Lower lobe of right lung (tissue), 2 donors: ENCODE data around the gene NINL. TPM values are rescaled to one million over a fixed set of nuclear protein-coding genes. Genes with fewer than 3 reads are reported as not detected.

Experiments
- ATAC-seq, 2 donors: fragments of 200-7000 bp; cut with Tn5 transposase; one replicate each; pipeline ENCODE4 v1.9.1; 2020 to 2022; ENCODE audit warnings: mild to moderate bottlenecking in 2 of 2, moderate library complexity in 2 of 2
- DNase-seq: peaks from one replicate; pipeline ENCODE4 v3.0.0-alpha.2; 2020
- H3K27ac ChIP-seq: fragments of 200-600 bp; one replicate; pipeline ENCODE4 v1.8.0; 2022
- H3K27me3 ChIP-seq: fragments of 200-600 bp; one replicate; pipeline ENCODE4 v1.8.0; 2022; ENCODE audit warnings: low read depth
- H3K36me3 ChIP-seq: fragments of 200-600 bp; one replicate; pipeline ENCODE4 v1.8.0; 2022; ENCODE audit warnings: mild to moderate bottlenecking
- H3K4me1 ChIP-seq: fragments of 200-600 bp; one replicate; pipeline ENCODE4 v1.8.0; 2022
- H3K4me3 ChIP-seq: fragments of 200-600 bp; one replicate; pipeline ENCODE4 v1.8.0; 2022; ENCODE audit warnings: mild to moderate bottlenecking
- H3K9me3 ChIP-seq: fragments of 200-600 bp; one replicate; pipeline ENCODE4 v1.8.0; 2022
- intact Hi-C: fragments of 100-400 bp; cut with DNase I; formaldehyde crosslinking; loops from one replicate; pipeline ENCODE4 v1.11.0; 2022
- total RNA-seq: library from RNA; stranded (reverse); fragmentation: NEBNext Ultra II Directional; extraction: Animal tissue kit (Norgen Biotek cat#: 25700); gene quantifications from one replicate; pipeline ENCODE4 v1.2.1, GENCODE V29; 2021
- TF ChIP-seq, protein P1 (sequence below): fragments of 200-600 bp; IDR thresholded peaks from one replicate; pipeline ENCODE4 v1.8.0; 2022; ENCODE audit warnings: antibody characterized with exemption, mild to moderate bottlenecking
- donor health status: DM: no; HTN: yes; CAD: no; lungs with severe emphysema.

Gene NINL
- total RNA-seq, 1 donor from 2014 or later: 10.7 TPM

DNA sequence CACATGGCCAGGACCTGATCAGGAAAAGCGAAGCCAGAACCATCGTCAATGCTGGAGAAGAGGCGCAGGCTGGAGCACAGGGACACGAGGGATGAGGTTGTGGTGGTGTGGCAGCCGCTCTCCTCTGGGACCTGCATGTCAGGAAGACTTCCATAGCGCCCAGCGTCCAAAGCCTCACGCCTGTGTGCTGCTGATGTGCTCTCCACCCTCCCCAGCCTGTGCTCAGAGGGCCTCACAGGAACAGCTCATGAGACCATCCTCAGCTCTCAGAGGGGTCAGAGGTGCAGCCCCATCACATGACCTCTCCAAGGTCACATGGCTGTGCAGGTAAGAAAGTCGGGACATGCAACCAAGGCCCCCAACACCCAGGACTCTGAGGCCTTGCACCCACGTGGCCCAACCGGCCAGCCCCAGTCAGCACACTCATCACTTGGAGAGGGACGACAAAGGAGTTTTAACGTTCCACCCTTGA, 84.4 kb downstream of the NINL start:
- intact Hi-C loops: no loop called here
- H3K36me3 ChIP-seq: peaks cover 4% of the 10 kb centered on the region
- H3K9me3 ChIP-seq: no peaks in the 10 kb centered on the region

DNA sequence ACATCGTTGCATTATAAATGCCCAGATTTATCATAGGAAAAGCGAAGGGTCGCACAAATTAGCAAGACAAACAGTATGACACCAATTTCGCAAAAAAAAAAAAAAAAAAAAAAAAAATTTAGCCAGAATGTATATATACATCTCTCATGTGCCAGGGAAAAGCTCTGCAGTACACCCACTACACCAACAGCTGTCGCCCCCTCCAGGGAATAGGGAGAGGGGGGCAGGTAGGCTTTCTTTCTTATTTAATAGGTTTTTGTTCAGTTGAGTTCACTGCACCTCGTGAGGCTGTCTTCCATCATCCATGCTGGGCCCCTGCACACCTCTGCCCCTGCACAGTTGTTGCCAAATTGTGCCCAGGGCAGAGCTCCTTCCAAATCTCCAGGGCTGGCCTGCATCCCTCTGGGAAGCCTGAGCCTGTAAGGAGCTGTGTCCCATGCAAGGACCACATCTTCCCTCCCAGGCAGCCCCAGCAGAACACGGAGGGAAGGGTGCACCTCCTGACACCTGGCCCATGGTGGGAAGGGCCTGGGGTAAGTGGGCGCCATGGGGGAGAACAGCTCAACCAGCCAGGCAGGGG, 85.4 kb downstream of the NINL start:
- TF ChIP-seq, protein P1, sequence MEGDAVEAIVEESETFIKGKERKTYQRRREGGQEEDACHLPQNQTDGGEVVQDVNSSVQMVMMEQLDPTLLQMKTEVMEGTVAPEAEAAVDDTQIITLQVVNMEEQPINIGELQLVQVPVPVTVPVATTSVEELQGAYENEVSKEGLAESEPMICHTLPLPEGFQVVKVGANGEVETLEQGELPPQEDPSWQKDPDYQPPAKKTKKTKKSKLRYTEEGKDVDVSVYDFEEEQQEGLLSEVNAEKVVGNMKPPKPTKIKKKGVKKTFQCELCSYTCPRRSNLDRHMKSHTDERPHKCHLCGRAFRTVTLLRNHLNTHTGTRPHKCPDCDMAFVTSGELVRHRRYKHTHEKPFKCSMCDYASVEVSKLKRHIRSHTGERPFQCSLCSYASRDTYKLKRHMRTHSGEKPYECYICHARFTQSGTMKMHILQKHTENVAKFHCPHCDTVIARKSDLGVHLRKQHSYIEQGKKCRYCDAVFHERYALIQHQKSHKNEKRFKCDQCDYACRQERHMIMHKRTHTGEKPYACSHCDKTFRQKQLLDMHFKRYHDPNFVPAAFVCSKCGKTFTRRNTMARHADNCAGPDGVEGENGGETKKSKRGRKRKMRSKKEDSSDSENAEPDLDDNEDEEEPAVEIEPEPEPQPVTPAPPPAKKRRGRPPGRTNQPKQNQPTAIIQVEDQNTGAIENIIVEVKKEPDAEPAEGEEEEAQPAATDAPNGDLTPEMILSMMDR: no peak
- intact Hi-C loops: no loop called here
- no peak for ATAC-seq
- H3K9me3 ChIP-seq: no peaks in the 10 kb centered on the region
- no peaks in the 10 kb centered on the region for H3K4me1 ChIP-seq
- no peaks in the 10 kb centered on the region for H3K27me3 ChIP-seq
- no peak overlapping the region for H3K4me3 ChIP-seq
- peaks cover 4% of the 10 kb centered on the region for H3K36me3 ChIP-seq
- DNase-seq: no peak
- no peak overlapping the region for H3K27ac ChIP-seq

More for the DNA sequence above, 84.4 kb downstream of the NINL start:
- Histone ChIP-seq H3K4me1 (no peaks in the 10 kb centered on the region), H3K27me3 (no peaks in the 10 kb centered on the region), H3K4me3 (no peak overlapping the region), H3K27ac (no peak overlapping the region)
- ATAC-seq (no peak), DNase-seq (no peak)
- TF ChIP-seq, protein P1: no peak

DNA sequence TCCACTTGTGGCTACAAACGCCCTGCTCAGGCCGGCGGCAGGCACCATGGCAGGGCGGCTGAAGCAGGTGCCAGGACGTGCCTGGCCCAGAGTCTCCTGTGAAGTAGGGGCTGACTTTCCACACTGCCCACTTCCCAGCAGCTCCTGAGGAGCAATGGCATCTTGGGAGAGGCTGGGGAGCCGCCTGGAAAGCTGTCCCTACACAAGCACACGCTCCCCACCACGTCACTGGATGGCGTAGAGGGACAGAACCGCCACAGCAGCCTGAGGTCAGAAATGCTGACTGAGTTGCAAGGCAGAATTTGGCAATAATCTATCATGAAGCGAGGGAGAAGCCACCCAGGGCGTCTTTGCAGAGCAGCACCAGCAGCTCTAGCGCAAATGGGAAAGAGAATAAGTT, 86.3 kb downstream of the NINL start:
- no peak for DNase-seq
- TF ChIP-seq, protein P1: no peak
- Histone ChIP-seq H3K4me1 (no peaks in the 10 kb centered on the region), H3K36me3 (peaks cover 4% of the 10 kb centered on the region), H3K9me3 (no peaks in the 10 kb centered on the region), H3K4me3 (no peak overlapping the region), H3K27ac (no peak overlapping the region), H3K27me3 (no peaks in the 10 kb centered on the region)
- no peak for ATAC-seq
- intact Hi-C loops: no loop called here

DNA sequence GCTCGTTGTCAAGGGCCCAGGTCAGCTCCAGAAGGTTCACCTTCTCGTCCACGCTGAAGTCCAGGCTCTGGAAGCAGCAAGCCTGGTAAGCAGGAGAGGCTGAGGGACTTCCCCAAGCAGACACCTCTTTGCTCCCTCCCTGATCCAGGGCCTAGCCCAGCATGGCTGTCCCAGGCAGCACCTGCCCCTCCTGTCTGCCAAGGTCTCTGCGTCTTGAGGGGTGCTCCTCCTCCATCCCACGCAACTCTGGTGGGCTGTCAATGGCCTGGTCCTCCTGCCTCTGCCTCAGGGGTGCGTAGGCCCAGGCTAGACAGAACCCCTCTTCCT, 87.1 kb downstream of the NINL start:
- DNase-seq: no peak
- Histone ChIP-seq H3K4me1 (no peaks in the 10 kb centered on the region), H3K27me3 (no peaks in the 10 kb centered on the region), H3K27ac (no peak overlapping the region), H3K36me3 (no peaks in the 10 kb centered on the region), H3K4me3 (no peak overlapping the region), H3K9me3 (no peaks in the 10 kb centered on the region)
- no peak for ATAC-seq
- intact Hi-C loops: no loop called here
- TF ChIP-seq, protein P1: no peak

DNA sequence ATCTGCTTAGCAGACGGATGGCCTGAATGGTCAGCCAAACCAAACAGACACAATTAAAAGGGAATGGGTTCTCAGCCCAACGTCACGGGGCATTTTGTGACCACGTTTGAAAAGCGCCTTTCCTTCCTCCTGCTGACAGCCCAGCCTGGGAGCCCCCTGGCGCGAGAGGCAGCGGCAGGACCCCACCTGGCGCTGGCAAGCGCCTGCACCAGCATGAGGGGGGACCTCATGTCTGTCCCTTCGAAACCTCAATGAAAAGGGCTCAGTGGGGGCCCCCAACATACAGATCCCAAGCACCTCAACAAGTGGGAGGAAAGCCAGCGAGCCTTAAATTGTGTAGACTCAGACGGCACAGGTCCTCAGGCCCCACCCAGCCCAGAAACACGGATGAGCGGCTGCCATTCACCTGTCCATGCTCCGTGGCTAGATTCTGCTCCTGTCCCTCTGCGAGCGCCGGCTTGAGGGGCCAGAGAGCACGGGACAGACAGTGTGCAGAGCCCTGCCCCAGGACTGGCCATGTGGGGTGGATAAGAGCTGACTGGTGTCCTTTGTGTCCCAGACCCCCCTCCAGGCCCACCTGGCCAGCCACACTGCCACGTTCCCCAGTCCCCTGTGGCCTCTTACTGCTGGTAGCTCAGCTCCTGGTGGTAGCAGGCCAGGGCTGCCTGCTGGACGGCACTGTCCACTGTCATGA, 87.6 kb downstream of the NINL start:
- Histone ChIP-seq H3K36me3 (no peaks in the 10 kb centered on the region), H3K4me3 (no peak overlapping the region), H3K4me1 (no peaks in the 10 kb centered on the region), H3K27ac (no peak overlapping the region), H3K27me3 (no peaks in the 10 kb centered on the region), H3K9me3 (no peaks in the 10 kb centered on the region)
- intact Hi-C loops: no loop called here
- TF ChIP-seq, protein P1: no peak
- DNase-seq (no peak), ATAC-seq (no peak)
